ENCODE data around the gene ALDH1A2. TPM values are rescaled to one million over a fixed set of nuclear protein-coding genes. Genes with fewer than 3 reads are reported as not detected.
"Not testable (repeated sequence)": the region's sequence is repeated elsewhere in the genome, so short reads cannot be mapped to it uniquely, and the experiment has no call there.

ALDH1A2 gene
- polyA plus RNA-seq (ENCODE audit: insufficient read length in 4 of 4): 100 to 1,000 TPM; 261 to 328 (median 293) TPM

- no peak for DNase-seq (ENCODE audit: low read depth in 4 of 4, low spot score in 2 of 4)
These were observed at the start of gene ALDH1A2 for GRCh38 chr15:58065445-58066041. ALDH1A2 (minus strand) TSS chr15:58065711; CDS start chr15:58065650, 61 bp downstream.

DNA sequence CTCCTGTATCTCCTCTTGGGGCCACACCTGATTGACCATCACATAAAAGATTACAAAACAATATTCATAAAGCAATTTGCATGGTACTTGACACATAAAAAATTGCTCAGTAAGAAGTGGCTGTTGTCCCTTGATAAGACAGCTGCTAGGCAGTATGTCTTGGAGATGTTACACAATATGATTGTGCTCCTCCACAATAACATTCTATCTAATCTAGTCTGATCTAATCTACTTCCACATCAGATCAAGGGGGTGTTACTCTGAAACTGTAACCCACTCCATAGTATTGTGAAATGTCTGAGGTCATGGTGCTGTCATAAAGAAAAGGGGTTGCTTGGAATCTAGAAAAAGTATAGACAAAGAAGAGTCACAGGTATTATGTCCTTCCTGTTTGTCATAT, 49.3 kb upstream of the ALDH1A2 start:
- no peak for DNase-seq (ENCODE audit: low read depth in 4 of 4, low spot score in 2 of 4)

DNA sequence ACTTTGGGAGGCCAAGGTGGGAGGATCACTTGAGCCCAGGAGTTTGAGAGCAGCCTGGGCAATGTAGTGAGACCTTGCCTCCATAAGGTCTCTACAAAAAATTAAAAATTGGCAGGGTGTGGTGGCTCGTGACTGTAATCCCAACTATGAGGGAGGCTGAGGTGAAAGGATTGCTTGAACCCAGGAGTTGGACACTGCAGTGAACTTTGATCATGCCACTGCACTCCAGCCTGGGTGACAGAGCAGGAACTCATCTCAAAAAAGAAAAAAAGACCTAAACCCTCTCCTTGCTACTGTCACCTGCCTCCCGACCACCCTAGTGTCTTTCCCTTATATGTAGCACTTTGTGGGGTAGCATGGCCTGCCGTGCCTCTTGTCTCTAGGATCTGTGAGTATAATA, 48.9 kb upstream of the ALDH1A2 start:
- no peak for DNase-seq (ENCODE audit: low read depth in 4 of 4, low spot score in 2 of 4)

- DNase-seq (ENCODE audit: low read depth in 4 of 4, low spot score in 2 of 4): not testable (repeated sequence)
These were observed 47.8 kb upstream of the ALDH1A2 start for GRCh38 chr15:58113358-58113757.

GRCh38 chr15:58111718-58112104, 46.2 kb upstream of the ALDH1A2 start:
- no peak for DNase-seq (ENCODE audit: low read depth in 4 of 4, low spot score in 2 of 4)

GRCh38 chr15:58110999-58111717, 45.6 kb upstream of the ALDH1A2 start:
- DNase-seq (ENCODE audit: low read depth in 4 of 4, low spot score in 2 of 4): no peak

DNA sequence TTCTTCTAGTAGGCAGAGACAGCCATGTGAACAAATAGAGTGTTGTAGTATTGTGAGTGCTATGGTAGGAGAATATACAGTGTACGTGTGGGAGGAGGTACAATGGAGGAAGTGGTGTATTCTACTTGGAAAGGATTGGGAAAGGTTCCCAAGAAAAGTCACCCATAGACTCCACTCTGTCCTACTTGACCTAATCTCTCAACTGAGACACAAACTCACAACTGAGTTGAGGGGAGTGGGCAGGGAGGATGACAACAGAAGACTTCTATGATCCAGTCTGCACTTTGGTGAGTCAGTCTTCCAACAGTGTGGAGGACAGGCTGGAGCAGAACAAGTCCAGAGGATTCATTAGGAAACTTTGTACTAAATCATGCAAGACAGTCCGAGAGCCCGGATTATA, 43.9 kb upstream of the ALDH1A2 start:
- no peak for DNase-seq (ENCODE audit: low read depth in 4 of 4, low spot score in 2 of 4)

GRCh38 chr15:58108117-58108516, 42.6 kb upstream of the ALDH1A2 start:
- DNase-seq (ENCODE audit: low read depth in 4 of 4, low spot score in 2 of 4): no peak

GRCh38 chr15:58103482-58103881, 38.0 kb upstream of the ALDH1A2 start:
- no peak for DNase-seq (ENCODE audit: low read depth in 4 of 4, low spot score in 2 of 4)

DNA sequence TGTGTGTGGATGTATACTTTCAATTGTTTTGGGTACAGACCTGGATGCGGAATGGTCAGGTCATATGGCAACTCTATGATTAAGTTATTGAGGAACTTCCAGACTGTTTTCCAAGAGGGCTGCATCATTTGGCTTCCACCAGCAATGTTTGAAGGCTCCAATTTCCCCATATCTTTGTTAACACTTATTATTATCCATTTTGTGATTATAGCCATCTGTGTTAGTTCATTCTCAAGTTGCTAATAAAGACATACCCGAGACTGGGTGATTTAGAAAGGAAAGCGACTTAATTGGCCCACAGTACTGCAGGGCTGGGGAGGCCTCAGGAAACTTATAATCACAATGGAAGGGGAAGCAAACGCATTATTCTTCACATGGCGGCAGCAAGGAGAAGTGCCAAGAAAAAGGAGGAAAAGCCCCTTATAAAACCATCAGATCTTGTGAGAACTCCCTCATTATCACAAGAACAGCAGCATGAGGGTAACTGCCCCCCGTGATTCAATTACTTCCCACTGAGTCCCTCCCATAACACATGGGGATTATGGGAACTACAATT, 31.1 kb upstream of the ALDH1A2 start:
- DNase-seq (ENCODE audit: low read depth in 4 of 4, low spot score in 2 of 4): no peak

DNA sequence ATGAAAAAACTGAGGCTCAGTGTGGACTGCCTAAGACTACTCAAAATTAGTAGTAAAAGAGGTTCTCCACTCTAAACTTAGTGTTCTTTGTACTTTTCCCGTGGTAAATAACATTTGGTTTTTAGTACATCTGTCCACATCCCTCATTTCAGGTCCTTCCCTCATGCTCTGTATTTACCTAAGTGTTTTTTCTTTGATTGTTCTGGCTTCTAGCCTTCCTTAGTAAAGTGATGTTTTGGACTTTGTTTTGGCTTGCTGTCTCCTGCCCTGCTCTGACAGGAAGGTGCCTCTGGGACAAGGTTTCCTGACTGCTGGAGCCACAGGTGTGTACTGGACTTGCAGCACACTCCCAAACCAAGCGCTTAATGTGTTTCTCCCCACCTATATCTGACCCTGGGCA, 29.9 kb upstream of the ALDH1A2 start:
- DNase-seq (ENCODE audit: low read depth in 4 of 4, low spot score in 2 of 4): no peak

DNA sequence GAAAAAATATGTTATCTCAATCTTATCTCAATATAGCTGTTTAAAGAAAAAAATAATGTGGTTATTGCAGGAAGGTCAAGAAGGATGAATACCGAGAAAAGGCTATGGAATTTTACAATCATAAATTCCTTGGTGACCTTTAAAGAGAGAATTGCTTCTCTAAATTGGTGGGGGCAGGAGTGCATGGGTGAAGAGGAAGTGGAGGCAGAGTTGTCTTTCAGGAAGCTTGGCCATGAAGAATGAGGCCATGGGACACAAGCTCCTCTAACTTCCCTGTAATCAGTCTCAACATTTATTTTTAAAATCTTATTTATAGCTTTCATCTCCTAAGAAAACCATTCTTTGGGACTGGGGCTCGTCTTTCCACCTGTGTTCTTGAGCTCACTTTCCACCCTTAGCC, 22.4 kb upstream of the ALDH1A2 start:
- no peak for DNase-seq (ENCODE audit: low read depth in 4 of 4, low spot score in 2 of 4)

DNA sequence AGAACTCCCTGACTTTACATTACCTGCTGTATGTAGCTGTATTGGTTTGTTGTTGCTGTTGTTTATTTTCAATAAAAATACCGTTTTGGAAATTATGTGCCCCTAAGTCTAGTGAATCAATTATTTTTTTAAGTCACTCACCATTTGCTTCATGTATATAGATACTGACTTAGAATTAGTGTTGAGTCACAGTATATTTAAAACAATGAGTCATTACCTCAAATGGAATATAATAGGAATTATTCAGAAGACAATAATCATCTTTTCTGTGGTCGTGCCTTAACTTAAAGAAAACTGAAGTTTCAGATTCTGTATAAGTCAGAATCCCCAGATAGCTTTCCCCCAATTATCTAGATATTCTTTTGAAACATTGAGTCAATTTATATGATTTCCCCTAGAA, 21.0 kb upstream of the ALDH1A2 start:
- DNase-seq (ENCODE audit: low read depth in 4 of 4, low spot score in 2 of 4): no peak

DNA sequence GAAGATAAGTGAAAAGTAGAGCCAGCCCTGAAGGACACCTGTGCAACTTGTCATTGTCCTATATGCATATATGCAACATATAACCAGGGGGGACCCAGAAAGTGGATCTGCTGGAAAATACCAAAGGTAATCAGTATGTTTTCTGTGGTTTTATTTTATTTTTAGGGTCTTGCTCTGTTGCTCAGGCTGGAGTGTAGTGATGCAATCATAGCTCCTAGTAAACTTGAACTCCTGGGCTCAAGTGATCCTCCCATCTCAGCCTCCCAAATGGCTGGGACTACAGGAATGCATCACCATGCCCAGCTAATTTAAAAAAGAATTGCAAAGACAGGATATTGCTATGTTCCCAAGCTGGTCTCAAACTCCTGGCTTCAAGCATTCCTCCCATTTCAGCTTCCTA, 18.0 kb upstream of the ALDH1A2 start:
- no peak for DNase-seq (ENCODE audit: low read depth in 4 of 4, low spot score in 2 of 4)

DNA sequence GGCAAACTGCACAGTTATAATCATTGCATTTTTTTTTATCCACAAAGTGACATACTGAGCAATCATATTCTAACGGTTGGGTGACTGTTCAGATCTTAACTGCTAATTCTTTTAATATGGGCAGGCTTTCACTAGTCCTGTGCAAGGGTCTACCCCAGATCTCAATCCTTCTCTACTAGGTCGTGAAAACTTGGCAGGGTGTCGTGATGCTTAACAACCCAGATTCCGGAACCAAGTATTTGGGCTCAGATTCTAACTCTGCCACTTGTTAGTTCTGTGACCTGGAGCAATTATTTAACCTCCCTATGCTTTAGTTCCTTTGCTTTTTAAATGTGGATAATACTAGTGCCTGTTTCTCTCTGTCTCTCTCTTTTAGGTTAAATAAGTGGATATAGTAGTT, 16.4 kb upstream of the ALDH1A2 start:
- no peak for DNase-seq (ENCODE audit: low read depth in 4 of 4, low spot score in 2 of 4)

DNA sequence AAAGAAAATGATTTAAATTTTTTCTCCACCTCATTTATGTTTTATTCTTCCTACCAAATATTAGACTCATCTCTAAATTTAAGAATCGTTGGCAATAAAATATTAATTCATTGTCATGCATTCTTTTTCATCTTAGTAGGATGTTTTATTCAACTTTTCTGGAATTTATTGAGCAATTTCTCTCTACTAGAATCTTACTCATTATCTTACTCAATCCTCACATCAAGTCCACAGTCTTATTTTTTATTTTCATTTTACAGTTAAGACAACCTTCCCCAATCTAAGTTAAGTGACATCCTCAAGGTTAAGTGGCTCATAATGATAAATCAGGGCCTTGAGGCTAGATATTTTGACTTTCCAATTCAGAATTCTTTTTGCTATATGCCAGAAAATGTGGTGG, 15.9 kb upstream of the ALDH1A2 start:
- DNase-seq (ENCODE audit: low read depth in 4 of 4, low spot score in 2 of 4): no peak

DNA sequence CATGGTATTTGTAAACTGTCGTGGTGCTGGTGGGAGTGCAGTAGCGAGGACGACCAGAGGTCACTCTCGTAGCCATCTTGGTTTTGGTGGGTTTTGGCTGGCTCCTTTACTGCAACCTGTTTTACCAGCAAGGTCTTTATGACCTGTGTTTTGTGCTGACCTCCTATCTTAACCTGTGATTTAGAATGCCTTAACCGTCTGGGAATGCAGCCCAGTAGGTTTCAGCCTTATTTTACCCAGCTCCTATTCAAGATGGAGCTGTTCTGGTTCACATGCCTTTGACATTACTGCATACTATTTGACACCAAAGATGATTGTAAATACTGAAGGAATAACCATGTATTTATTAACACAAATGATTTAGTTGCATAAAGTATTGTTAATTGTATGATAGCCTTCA, 15.4 kb upstream of the ALDH1A2 start:
- DNase-seq (ENCODE audit: low read depth in 4 of 4, low spot score in 2 of 4): not testable (repeated sequence)

DNA sequence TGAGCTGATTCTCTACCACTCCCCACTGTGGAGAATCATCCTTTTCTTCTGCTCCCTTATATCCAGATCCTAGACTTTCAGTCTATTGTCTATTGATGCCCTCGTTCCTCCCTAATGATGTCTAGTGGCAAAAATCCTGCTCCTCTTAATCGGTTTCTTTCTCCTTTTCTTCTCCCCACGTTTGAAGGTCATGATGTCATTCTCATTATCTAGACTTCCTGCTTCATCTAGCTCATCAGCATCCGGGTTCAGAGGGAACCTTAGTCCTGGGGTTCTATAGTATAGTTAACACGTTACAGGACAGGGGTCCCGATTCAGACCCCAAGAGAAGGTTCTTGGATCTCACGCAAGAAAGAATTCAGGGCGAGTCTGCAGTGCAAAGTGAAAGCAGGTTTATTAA, 14.9 kb upstream of the ALDH1A2 start:
- DNase-seq (ENCODE audit: low read depth in 4 of 4, low spot score in 2 of 4): no peak

DNA sequence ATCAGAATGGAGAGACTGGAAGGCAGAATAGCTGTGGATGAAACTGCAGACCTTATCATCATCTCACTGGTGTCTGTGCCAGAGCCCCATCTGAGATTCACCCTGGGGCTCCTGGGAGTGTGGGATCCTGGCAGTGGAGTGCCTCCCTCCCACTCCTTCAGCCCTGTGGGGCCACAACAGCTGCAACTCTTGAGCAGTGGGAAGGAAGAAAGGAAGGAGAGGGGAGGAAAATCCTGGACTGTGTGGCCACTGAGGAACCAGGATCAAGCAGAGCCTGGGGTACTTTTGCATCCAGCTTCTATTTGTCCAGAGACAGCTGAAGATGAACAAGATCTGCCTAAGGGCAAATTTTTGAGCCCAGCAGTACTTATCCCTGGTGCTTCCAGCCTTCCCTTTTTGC, 13.1 kb upstream of the ALDH1A2 start:
- DNase-seq (ENCODE audit: low read depth in 4 of 4, low spot score in 2 of 4): no peak

DNA sequence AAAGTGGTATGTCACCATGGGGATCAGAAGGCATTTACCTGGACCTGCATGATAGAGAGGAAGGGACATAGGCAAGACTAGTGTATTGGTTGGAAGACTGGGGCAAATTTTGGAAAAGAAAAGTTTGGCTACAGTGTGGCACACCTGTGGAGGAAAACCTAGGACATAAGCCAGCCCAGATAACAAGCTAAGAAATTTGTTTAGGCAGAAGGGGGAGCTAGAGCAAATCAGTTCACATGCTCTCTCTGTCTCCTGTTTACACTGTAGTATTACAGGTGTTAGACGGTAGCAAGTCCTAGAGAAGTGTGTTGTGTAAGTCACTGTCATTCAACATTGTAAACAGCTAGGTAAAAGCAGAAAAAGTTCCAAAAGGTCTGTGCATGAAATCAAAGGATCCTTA, 11.9 kb upstream of the ALDH1A2 start:
- no peak for DNase-seq (ENCODE audit: low read depth in 4 of 4, low spot score in 2 of 4)

GRCh38 chr15:58074452-58074851, 8.9 kb upstream of the ALDH1A2 start:
- DNase-seq (ENCODE audit: low read depth in 4 of 4, low spot score in 2 of 4): no peak

GRCh38 chr15:58070801-58071418, 5.4 kb upstream of the ALDH1A2 start:
- no peak for DNase-seq (ENCODE audit: low read depth in 4 of 4, low spot score in 2 of 4)
